PC-3 (cell line): ENCODE results near the gene EFCAB6.

ENCODE experiments used
- EZH2 ChIP-seq: fragments of 300-600 bp; sonication (generic); IDR thresholded peaks from one replicate; pipeline ENCODE4 v1.6.1; 2017; ENCODE audit warnings: antibody characterized with exemption, mild to moderate bottlenecking, low read length; ENCODE audit not compliant: unreplicated experiment
- EZH2phosphoT487 ChIP-seq: fragments of 300-600 bp; sonication (generic); IDR thresholded peaks from 2 replicates; pipeline ENCODE4 v1.6.1; 2018; ENCODE audit warnings: mild to moderate bottlenecking, antibody characterized with exemption, low read length, borderline replicate concordance
- TF ChIP-seq, protein P1 (sequence below): fragments of 300-600 bp; sonication (generic); conservative IDR thresholded peaks from 2 replicates; pipeline ENCODE4 v1.5.1; 2017; ENCODE audit warnings: antibody characterized with exemption, low read depth, mild to moderate bottlenecking, low read length

- TF ChIP-seq, protein P1, sequence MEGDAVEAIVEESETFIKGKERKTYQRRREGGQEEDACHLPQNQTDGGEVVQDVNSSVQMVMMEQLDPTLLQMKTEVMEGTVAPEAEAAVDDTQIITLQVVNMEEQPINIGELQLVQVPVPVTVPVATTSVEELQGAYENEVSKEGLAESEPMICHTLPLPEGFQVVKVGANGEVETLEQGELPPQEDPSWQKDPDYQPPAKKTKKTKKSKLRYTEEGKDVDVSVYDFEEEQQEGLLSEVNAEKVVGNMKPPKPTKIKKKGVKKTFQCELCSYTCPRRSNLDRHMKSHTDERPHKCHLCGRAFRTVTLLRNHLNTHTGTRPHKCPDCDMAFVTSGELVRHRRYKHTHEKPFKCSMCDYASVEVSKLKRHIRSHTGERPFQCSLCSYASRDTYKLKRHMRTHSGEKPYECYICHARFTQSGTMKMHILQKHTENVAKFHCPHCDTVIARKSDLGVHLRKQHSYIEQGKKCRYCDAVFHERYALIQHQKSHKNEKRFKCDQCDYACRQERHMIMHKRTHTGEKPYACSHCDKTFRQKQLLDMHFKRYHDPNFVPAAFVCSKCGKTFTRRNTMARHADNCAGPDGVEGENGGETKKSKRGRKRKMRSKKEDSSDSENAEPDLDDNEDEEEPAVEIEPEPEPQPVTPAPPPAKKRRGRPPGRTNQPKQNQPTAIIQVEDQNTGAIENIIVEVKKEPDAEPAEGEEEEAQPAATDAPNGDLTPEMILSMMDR = no peak
- TF ChIP-seq EZH2 = no peak
- TF ChIP-seq EZH2phosphoT487 = no peak
Observed at GRCh38 chr22:43652845-43653244, 159.3 kb downstream of the EFCAB6 start.
